ENCODE results near the gene CTNNA3. TPM values are rescaled to one million over a fixed set of nuclear protein-coding genes. Genes with fewer than 3 reads are reported as not detected.

The CTNNA3 gene
- total RNA-seq, 1 experiment from 2014 or later, result 0.32 TPM

- ATAC-seq, result no peak
- H3K4me3 ChIP-seq (replicated peaks in 1 of 2; ENCODE audit: low read depth in 1 of 2, low read length in 2 of 2), result no peak overlapping the region
- no peak overlapping the region for H2AFZ ChIP-seq (ENCODE audit: low read depth, low read length, poor library complexity, severe bottlenecking)
- BruUV-seq (replicated peaks), result no TSS peak
- H3K4me1 ChIP-seq (ENCODE audit: control insufficient read depth in 1 of 2, insufficient read depth in 2 of 2, low read length in 2 of 2), result no peaks in the 10 kb centered on the region
- intact Hi-C loops (cut with micrococcal nuclease), result no loop called here
- H3K9me3 ChIP-seq (ENCODE audit: control insufficient read depth in 1 of 2, insufficient read depth in 1 of 2, low read depth in 1 of 2, low read length in 2 of 2), result no peaks in the 10 kb centered on the region
- POLR2A ChIA-PET, result no interaction called here
- H3K9me2 ChIP-seq (ENCODE audit: insufficient read depth), result no peaks in the 10 kb centered on the region
- no peaks in the 10 kb centered on the region for H3K36me3 ChIP-seq (ENCODE audit: control insufficient read depth in 1 of 2, insufficient read depth in 2 of 2, low read length in 2 of 2)
- no peak overlapping the region for H3K27ac ChIP-seq (ENCODE audit: low read depth, low read length)
- RAD21 ChIA-PET (ENCODE audit: low non-redundant PET in 1 of 2, low total read pairs in 2 of 2, uncharacterized antibody in 2 of 2, unreplicated experiment in 2 of 2), result no interaction called here
- no peak overlapping the region for H3K9ac ChIP-seq (ENCODE audit: low read length)
- no peaks in the 10 kb centered on the region for H3K27me3 ChIP-seq (ENCODE audit: insufficient read depth, low read length)
- H3K4me2 ChIP-seq (ENCODE audit: low read length), result no peak overlapping the region
- H4K20me1 ChIP-seq (ENCODE audit: insufficient read depth), result no peaks in the 10 kb centered on the region
- TF ChIP-seq YY1 (IDR thresholded peaks at IDR 0.05; ENCODE audit: extremely low read depth, insufficient replicate concordance, low read depth, low read length) (no peak), CTCF (IDR thresholded peaks at IDR 0.05 in 2 of 3, conservative IDR thresholded peaks at IDR 0.05 in 1 of 3; ENCODE audit: borderline replicate concordance in 1 of 3, insufficient read depth in 1 of 3, low read depth in 2 of 3, low read length in 2 of 3) (no peak), ELF1 (IDR thresholded peaks at IDR 0.05; ENCODE audit: borderline replicate concordance, low read depth) (no peak), SIN3A (IDR thresholded peaks at IDR 0.05; ENCODE audit: low read depth) (no peak), ZFX (IDR thresholded peaks at IDR 0.05) (no peak), SP1 (IDR thresholded peaks at IDR 0.05; ENCODE audit: low read depth) (no peak), SRF (IDR thresholded peaks at IDR 0.05; ENCODE audit: low read depth) (no peak), EZH2 (IDR thresholded peaks at IDR 0.05) (no peak), POLR2A (IDR thresholded peaks at IDR 0.05; ENCODE audit: borderline replicate concordance, extremely low read depth, insufficient read depth, insufficient read length) (no peak), EZH2phosphoT487 (IDR thresholded peaks at IDR 0.05; ENCODE audit: borderline replicate concordance) (no peak), CBX3 (IDR thresholded peaks at IDR 0.05; ENCODE audit: low read depth) (no peak), POLR2AphosphoS5 (IDR thresholded peaks at IDR 0.05; ENCODE audit: low read depth, low read length) (no peak), EGR1 (IDR thresholded peaks at IDR 0.05; ENCODE audit: low read depth) (no peak), CEBPB (IDR thresholded peaks at IDR 0.05; ENCODE audit: low read depth) (no peak)
- TF ChIP-seq, protein P1, sequence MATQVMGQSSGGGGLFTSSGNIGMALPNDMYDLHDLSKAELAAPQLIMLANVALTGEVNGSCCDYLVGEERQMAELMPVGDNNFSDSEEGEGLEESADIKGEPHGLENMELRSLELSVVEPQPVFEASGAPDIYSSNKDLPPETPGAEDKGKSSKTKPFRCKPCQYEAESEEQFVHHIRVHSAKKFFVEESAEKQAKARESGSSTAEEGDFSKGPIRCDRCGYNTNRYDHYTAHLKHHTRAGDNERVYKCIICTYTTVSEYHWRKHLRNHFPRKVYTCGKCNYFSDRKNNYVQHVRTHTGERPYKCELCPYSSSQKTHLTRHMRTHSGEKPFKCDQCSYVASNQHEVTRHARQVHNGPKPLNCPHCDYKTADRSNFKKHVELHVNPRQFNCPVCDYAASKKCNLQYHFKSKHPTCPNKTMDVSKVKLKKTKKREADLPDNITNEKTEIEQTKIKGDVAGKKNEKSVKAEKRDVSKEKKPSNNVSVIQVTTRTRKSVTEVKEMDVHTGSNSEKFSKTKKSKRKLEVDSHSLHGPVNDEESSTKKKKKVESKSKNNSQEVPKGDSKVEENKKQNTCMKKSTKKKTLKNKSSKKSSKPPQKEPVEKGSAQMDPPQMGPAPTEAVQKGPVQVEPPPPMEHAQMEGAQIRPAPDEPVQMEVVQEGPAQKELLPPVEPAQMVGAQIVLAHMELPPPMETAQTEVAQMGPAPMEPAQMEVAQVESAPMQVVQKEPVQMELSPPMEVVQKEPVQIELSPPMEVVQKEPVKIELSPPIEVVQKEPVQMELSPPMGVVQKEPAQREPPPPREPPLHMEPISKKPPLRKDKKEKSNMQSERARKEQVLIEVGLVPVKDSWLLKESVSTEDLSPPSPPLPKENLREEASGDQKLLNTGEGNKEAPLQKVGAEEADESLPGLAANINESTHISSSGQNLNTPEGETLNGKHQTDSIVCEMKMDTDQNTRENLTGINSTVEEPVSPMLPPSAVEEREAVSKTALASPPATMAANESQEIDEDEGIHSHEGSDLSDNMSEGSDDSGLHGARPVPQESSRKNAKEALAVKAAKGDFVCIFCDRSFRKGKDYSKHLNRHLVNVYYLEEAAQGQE (IDR thresholded peaks at IDR 0.05; ENCODE audit: low read depth), result no peak
- TF ChIP-seq, protein P2, sequence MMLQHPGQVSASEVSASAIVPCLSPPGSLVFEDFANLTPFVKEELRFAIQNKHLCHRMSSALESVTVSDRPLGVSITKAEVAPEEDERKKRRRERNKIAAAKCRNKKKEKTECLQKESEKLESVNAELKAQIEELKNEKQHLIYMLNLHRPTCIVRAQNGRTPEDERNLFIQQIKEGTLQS (IDR thresholded peaks at IDR 0.05), result no peak
- TF ChIP-seq, protein P3, sequence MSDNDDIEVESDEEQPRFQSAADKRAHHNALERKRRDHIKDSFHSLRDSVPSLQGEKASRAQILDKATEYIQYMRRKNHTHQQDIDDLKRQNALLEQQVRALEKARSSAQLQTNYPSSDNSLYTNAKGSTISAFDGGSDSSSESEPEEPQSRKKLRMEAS (IDR thresholded peaks at IDR 0.05), result no peak
- no peak for DNase-seq (ENCODE audit: low read depth, low spot score)
- CTCF ChIA-PET, result no interaction called here
- no peaks in the 10 kb centered on the region for H3K79me2 ChIP-seq (ENCODE audit: insufficient read depth, low read length)
Measured at GRCh38 chr10:66695046-66695445, 1000.9 kb downstream of the CTNNA3 start.
